Lower leg skin (tissue), 4 donors: ENCODE data around the gene GAK. TPM values are rescaled to one million over a fixed set of nuclear protein-coding genes. Genes with fewer than 3 reads are reported as not detected.

Source experiments
- DNase-seq, 2 donors: peaks; one replicate each; pipeline ENCODE4 v3.0.0-alpha.2; 2019; ENCODE audit warnings: low spot score in 2 of 2
- H3K4me3 ChIP-seq: fragments of 200-600 bp; sonication (generic); 2 replicates; pipeline ENCODE4 v1.5.1; 2017; ENCODE audit warnings: mild to moderate bottlenecking, low read depth; ENCODE audit not compliant: poor library complexity, severe bottlenecking
- POLR2A ChIP-seq, 2 donors: fragments of 450-650 bp; IDR thresholded peaks; one replicate each; pipeline ENCODE4 v1.6.1; 2016 to 2017; ENCODE audit warnings: antibody characterized with exemption in 2 of 2, mild to moderate bottlenecking in 1 of 2, moderate library complexity in 1 of 2
- WGBS, 2 donors: methylation state at CpG; one replicate each; pipeline ENCODE4 v1.1.5; 2018; 5-methylcytosine and 5-hydroxymethylcytosine counted together
- intact Hi-C: fragments of 100-400 bp; cut with DNase I; formaldehyde crosslinking; loops from one replicate; pipeline ENCODE4 v1.15.0; 2023; ENCODE audit warnings: low total_unique reads
- total RNA-seq, 4 donors: library from RNA; depleted of rRNA; stranded (reverse); fragments of >200 nt; gene quantifications; one replicate each; pipeline ENCODE4 v1.1.0, GENCODE V29; 2016
- TF ChIP-seq, protein P1 (sequence below), 3 donors: fragments of 450-650 bp; IDR thresholded peaks; one replicate each; pipeline ENCODE4 v1.5.1; 2016; ENCODE audit warnings: antibody characterized with exemption in 3 of 3, mild to moderate bottlenecking in 3 of 3, moderate library complexity in 2 of 3

GAK gene
- total RNA-seq, 4 donors from 2014 or later = 94.7 to 154 (median 108) TPM

DNA sequence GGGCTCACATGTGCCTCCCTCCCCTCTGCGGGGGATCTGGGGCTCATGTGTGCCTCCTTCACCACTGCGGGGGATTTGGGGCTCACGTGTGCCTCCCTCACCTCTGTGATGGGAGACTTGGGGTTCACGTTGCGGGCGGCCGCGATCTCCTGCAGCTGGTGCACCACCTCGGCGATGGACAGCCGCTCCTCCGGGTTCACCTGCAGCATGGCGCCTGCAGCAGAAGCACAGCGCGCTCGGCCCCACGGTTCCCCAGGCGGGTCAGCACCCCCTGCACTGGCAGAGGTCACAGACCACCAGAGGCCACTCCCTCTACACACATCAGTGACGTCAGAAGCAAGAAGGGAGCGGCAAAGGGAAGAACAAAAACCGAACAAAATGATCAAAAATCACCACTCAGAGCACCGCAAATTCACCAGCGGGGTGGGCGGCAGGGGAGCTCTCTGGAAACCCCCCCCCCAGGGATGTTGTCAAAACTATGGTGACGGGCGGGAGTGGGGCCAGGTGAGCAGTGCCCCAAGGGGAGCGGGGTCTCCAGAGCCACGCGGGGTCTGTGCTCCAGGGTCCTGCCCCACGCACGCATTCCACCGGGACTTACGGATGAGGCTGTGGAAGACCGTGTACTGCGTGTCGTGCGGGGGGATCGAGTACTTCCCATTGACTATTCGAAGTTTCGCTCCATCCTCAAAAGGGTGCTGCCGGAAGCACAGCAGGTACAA lies 38.7 kb downstream of the GAK start:
- no peak for TF ChIP-seq POLR2A (IDR thresholded peaks at IDR 0.05)
- TF ChIP-seq, protein P1, sequence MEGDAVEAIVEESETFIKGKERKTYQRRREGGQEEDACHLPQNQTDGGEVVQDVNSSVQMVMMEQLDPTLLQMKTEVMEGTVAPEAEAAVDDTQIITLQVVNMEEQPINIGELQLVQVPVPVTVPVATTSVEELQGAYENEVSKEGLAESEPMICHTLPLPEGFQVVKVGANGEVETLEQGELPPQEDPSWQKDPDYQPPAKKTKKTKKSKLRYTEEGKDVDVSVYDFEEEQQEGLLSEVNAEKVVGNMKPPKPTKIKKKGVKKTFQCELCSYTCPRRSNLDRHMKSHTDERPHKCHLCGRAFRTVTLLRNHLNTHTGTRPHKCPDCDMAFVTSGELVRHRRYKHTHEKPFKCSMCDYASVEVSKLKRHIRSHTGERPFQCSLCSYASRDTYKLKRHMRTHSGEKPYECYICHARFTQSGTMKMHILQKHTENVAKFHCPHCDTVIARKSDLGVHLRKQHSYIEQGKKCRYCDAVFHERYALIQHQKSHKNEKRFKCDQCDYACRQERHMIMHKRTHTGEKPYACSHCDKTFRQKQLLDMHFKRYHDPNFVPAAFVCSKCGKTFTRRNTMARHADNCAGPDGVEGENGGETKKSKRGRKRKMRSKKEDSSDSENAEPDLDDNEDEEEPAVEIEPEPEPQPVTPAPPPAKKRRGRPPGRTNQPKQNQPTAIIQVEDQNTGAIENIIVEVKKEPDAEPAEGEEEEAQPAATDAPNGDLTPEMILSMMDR (IDR thresholded peaks at IDR 0.05) = no peak
- H3K4me3 ChIP-seq = no peak overlapping the region
- DNase-seq = no peak
- intact Hi-C loops = no loop called here
- 94% methylated on average over 41 of the region's 41 CpGs for WGBS, 2 donors

GRCh38 chr4:892780-893179 lies 39.3 kb downstream of the GAK start:
- 94 to 97% methylated on average over 10 of the region's 10 CpGs for WGBS, 2 donors
- intact Hi-C loops = no loop called here
- H3K4me3 ChIP-seq = no peak overlapping the region
- no peak for DNase-seq
- no peak for TF ChIP-seq POLR2A (IDR thresholded peaks at IDR 0.05)
- TF ChIP-seq, protein P1 (IDR thresholded peaks at IDR 0.05) = no peak

DNA sequence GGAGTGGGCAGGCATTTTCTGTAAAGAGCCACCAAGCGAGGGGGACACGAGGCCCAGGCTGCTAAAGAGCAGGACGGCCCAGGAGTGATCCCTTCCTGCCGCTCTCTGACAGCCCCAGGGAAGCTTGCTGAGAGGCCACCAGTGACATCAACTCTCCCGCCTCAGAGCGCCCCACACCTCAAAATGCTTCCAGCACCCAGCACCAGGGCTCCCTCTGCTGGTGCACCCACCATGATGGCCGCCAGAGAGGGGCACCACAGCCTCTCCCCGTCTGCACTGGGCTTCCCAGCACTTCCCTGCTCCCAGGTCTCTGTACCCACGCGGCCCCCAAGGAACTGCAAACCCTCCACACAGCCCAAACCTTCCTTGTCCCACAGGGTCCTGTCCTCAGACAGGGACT lies 40.4 kb downstream of the GAK start:
- no peak for DNase-seq
- H3K4me3 ChIP-seq = no peak overlapping the region
- no peak for TF ChIP-seq POLR2A (IDR thresholded peaks at IDR 0.05)
- TF ChIP-seq, protein P1 (IDR thresholded peaks at IDR 0.05) = no peak
- 92 to 95% methylated on average over 10 of the region's 10 CpGs for WGBS, 2 donors
- intact Hi-C loops = no loop called here

DNA sequence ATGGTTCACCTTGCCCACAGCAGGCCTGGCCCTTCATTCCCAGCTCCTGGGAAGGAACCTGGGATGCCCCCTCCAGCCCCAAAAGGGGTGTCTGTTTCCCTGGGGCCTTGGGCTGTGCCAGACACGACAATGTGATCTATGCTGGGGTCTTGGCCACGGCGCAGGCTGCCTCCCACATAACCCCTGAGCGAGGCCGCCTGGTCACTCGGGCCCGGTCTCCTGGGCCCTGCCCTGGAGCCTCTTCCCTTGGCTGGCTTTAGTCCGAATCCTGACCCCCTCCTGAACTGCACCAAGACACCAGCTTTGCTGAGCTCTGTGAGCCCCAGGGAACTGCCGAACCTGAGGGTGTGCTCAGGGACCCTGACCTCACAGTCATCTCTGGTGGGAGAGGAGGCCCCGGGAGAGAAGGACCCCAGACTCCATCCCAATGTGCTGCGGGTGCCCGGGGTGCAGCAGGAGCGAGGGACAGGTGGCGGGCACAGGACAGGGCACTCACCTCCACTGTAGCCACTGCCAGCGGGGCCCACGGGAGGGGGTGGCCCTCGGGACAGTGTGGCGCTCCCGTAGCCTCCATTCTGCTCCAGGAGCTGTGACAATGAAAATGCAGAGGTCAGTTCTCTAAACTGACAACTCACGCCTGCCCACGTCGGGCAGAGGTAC lies 42.0 kb downstream of the GAK start:
- 93 to 95% methylated on average over 20 to 22 of the region's 22 CpGs for WGBS, 2 donors
- H3K4me3 ChIP-seq = no peak overlapping the region
- DNase-seq = no peak

DNA sequence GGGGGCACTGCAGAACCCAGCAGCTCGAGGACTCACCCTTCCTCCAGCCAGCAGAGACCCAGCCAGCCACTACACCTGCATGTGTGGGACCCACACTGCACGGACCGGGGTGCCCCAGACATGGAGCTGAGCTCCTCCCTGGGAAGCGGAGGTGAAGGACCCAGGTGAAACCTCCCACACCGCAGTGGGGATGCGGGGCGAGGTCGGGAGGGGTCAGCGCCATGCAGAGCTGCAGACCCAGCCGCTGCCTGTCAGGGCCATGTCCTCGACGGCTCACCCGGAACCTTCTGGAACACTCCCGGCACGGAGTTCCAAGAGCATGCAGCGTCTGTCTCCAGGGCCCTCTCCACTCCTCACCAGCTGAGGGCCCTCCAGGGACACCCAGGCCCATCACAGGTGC lies 42.6 kb downstream of the GAK start:
- DNase-seq = no peak
- no peak for TF ChIP-seq POLR2A (IDR thresholded peaks at IDR 0.05)
- TF ChIP-seq, protein P1 (IDR thresholded peaks at IDR 0.05) = no peak
- 96 to 98% methylated on average over 15 to 16 of the region's 16 CpGs for WGBS, 2 donors
- H3K4me3 ChIP-seq = no peak overlapping the region
- intact Hi-C loops = no loop called here

More for the DNA sequence above, 42.0 kb downstream of the GAK start:
- intact Hi-C loops = no loop called here
- TF ChIP-seq POLR2A (IDR thresholded peaks at IDR 0.05) = no peak

- no peak overlapping the region for H3K4me3 ChIP-seq
- no peak for TF ChIP-seq POLR2A (IDR thresholded peaks at IDR 0.05)
- TF ChIP-seq, protein P1 (IDR thresholded peaks at IDR 0.05) = no peak
- no peak for DNase-seq
- intact Hi-C loops = no loop called here
- WGBS, 2 donors = 90 to 96% methylated on average over 20 to 23 of the region's 23 CpGs
Observed at GRCh38 chr4:888029-888428, 44.1 kb downstream of the GAK start.
